ENCODE data around the gene B3GAT1. TPM values are rescaled to one million over a fixed set of nuclear protein-coding genes. Genes with fewer than 3 reads are reported as not detected.

B3GAT1 gene
- total RNA-seq, 4 donors from 2014 or later, result 0.14 to 0.16 TPM; not detected in 2

DNA sequence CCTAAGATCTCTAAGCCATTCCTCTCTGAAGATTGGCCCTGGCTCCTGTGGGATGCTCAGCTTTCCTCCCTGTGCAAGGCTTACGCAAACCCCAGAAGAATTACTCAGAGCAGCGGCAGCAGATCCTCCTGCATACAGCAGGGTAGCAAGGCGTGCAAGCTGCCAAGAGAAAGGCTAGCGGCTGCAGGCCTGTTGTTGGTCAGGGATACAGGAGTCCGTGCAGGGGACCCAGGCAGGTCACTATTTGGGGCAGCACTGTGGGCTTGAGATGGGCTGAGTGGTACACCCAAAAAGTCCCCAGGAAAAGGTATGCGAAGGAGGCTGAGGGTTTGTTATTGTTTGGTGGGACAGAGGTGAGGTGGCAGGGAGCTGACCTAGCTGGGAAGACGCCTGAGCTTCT is 78.7 kb downstream of the B3GAT1 start:
- Histone ChIP-seq H3K27ac (no peak overlapping the region), H3K4me1 (peaks cover 9 to 25% (median 20%) of the 10 kb centered on the region in 4 donors), H3K27me3 (peaks cover 6% of the 10 kb centered on the region), H3K9me3 (no peaks in the 10 kb centered on the region), H3K36me3 (no peaks in the 10 kb centered on the region), H3K4me3 (no peak overlapping the region)
- DNase-seq, result no peak
- in situ Hi-C loops (cut with MboI; ENCODE audit: low pct_ligation_motif_present in 1 of 4, low pct_unique_long_range_greater_than_20kb in 1 of 4, low sequenced_read_pairs in 3 of 4) (no loop called here), intact Hi-C loops (cut with DNase I; ENCODE audit: low total_unique reads) (no loop called here)
- WGBS, 2 donors (ENCODE audit: low coverage in 1 of 2), result 78% methylated on average over 7 of the region's 7 CpGs; no CpG with 5 or more reads in 1 of the 2 donors
- TF ChIP-seq, protein P1, sequence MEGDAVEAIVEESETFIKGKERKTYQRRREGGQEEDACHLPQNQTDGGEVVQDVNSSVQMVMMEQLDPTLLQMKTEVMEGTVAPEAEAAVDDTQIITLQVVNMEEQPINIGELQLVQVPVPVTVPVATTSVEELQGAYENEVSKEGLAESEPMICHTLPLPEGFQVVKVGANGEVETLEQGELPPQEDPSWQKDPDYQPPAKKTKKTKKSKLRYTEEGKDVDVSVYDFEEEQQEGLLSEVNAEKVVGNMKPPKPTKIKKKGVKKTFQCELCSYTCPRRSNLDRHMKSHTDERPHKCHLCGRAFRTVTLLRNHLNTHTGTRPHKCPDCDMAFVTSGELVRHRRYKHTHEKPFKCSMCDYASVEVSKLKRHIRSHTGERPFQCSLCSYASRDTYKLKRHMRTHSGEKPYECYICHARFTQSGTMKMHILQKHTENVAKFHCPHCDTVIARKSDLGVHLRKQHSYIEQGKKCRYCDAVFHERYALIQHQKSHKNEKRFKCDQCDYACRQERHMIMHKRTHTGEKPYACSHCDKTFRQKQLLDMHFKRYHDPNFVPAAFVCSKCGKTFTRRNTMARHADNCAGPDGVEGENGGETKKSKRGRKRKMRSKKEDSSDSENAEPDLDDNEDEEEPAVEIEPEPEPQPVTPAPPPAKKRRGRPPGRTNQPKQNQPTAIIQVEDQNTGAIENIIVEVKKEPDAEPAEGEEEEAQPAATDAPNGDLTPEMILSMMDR (IDR thresholded peaks at IDR 0.05), result no peak
- TF ChIP-seq POLR2AphosphoS5 (IDR thresholded peaks at IDR 0.05) (no peak), POLR2A (IDR thresholded peaks at IDR 0.05) (no peak), EP300 (IDR thresholded peaks at IDR 0.05; ENCODE audit: low read depth) (no peak)

DNA sequence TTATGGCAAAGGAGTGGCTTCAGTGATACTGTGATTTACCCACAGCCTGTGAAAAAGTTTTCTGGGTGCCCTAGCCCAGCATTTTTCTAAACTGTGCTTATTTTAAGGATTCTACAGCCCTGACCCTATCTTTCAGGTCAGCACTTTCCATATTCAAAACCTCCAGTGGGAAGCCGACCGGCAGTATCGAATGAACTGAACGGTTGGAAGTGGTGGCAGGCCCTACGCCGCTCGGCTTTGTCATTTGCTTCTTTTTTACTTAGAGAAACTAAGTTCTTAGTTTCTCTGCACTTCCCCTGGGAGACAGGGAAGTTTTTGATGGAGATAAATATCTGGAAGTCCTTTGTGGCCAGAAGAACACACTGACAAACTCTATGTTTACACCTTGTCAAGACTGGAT is 79.3 kb downstream of the B3GAT1 start:
- Histone ChIP-seq H3K4me3 (peak overlapping the region in 3 of 4 donors; percentile 60 to 81 (median 64)), H3K4me1 (peaks cover 9 to 25% (median 20%) of the 10 kb centered on the region in 4 donors), H3K9me3 (no peaks in the 10 kb centered on the region), H3K36me3 (no peaks in the 10 kb centered on the region), H3K27ac (peak overlapping the region in 2 of 4 donors; percentile 66 to 73), H3K27me3 (peaks cover 6% of the 10 kb centered on the region)
- intact Hi-C loops (cut with DNase I; ENCODE audit: low total_unique reads), result no loop called here
- no peak for DNase-seq
- 74 to 88% methylated on average over 7 of the region's 7 CpGs for WGBS, 2 donors (ENCODE audit: low coverage in 1 of 2)
- TF ChIP-seq, protein P1 (IDR thresholded peaks at IDR 0.05), result no peak
- TF ChIP-seq POLR2AphosphoS5 (IDR thresholded peaks at IDR 0.05), result no peak
- TF ChIP-seq POLR2A (IDR thresholded peaks at IDR 0.05), result no peak
- no peak for TF ChIP-seq EP300 (IDR thresholded peaks at IDR 0.05; ENCODE audit: low read depth)
- in situ Hi-C loops (cut with MboI; ENCODE audit: low pct_ligation_motif_present in 1 of 4, low pct_unique_long_range_greater_than_20kb in 1 of 4, low sequenced_read_pairs in 3 of 4), result no loop called here

DNA sequence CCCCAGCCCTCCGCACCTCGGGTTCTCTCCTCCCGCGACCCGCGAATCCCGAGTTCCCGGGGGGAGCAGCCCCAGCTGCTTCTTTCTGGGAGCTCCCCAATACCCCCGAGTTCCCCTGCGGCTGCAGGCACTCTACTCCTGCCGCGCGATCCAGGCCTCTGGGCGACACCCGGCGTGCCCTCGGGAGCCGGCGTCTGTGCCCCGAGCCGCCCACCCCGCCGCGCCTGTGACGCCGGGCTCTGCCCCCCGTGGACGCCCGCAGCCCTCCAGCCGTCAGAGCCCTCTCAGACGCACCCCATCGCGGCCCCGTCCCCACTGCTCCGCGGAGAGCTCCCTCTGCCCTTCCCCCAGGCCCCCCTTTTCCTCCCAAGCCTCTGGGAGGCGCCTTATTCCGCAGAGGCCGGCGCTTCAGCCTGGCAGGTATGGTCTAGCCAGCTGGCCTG is 79.8 kb downstream of the B3GAT1 start:
- in situ Hi-C loops (cut with MboI; ENCODE audit: low pct_ligation_motif_present in 1 of 4, low pct_unique_long_range_greater_than_20kb in 1 of 4, low sequenced_read_pairs in 3 of 4), result no loop called here
- Histone ChIP-seq H3K4me1 (peaks cover 9 to 25% (median 20%) of the 10 kb centered on the region in 4 donors), H3K9me3 (no peaks in the 10 kb centered on the region), H3K4me3 (peak overlapping the region; percentile 60 to 81 (median 68)), H3K27me3 (peaks cover 6% of the 10 kb centered on the region), H3K27ac (peak overlapping the region; percentile 36 to 81 (median 70)), H3K36me3 (no peaks in the 10 kb centered on the region)
- 3% methylated on average over 36 of the region's 40 CpGs; no CpG with 5 or more reads in 1 of the 2 donors for WGBS, 2 donors (ENCODE audit: low coverage in 1 of 2)
- TF ChIP-seq, protein P1 (IDR thresholded peaks at IDR 0.05), result peak in 1 of 5 experiments; percentile 3
- TF ChIP-seq POLR2A (IDR thresholded peaks at IDR 0.05) (no peak), EP300 (IDR thresholded peaks at IDR 0.05; ENCODE audit: low read depth) (no peak), POLR2AphosphoS5 (IDR thresholded peaks at IDR 0.05) (no peak)
- intact Hi-C loops (cut with DNase I; ENCODE audit: low total_unique reads), result no loop called here
- DNase-seq, result peak; percentile 53

DNA sequence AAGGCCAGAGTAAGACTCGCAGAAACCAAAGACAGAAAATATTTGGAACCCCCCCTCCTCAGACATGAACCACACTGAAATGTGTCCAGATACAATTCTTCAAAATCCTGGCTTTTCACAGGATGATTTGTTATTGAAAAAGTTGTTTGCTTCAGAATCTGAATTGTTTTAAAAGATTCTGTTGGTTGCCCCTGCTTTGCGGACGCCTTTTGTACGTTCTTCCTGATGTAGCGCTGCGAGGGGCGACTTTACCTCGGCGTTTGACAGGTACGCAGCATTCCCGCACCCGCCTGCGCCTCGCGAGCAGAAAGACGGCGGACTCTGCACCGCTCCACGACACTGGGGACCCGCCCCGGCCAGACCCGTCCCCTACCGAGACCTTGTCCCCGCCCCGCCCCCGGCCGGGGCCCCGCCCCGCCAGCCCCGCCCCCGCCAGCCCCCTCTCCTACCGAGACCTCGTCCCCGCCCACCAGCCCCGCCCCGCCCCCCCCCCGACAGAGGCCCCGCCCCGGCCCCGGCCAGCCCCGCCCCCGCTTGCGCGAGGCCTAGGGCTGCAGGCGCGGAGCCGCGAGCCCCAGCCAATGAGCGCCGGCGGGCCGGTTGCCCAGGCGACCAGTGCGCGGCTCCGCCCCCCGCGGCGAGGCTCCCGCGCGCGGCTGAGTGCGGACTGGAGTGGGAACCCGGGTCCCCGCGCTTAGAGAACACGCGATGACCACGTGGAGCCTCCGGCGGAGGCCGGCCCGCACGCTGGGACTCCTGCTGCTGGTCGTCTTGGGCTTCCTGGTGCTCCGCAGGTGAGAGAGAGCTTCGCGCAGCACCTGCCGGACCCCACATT is 80.5 kb downstream of the B3GAT1 start, which contains the start of gene GLB1L2:
Gene GLB1L2 (plus strand): TSS at position 635 of the 835 bp plus-strand sequence. CDS start 74 bp downstream, at position 709.
- H3K27ac ChIP-seq, result peak within 1 kb of the TSS; percentile 66 to 81 (median 70)
- intact Hi-C loops (cut with DNase I; ENCODE audit: low total_unique reads) (no loop called here), in situ Hi-C loops (cut with MboI; ENCODE audit: low pct_ligation_motif_present in 1 of 4, low pct_unique_long_range_greater_than_20kb in 1 of 4, low sequenced_read_pairs in 3 of 4) (no loop called here)
- peak; percentile 46 to 74 (median 51) for TF ChIP-seq POLR2AphosphoS5 (IDR thresholded peaks at IDR 0.05)
- TF ChIP-seq EP300 (IDR thresholded peaks at IDR 0.05; ENCODE audit: low read depth), result peak; percentile 5
- TF ChIP-seq, protein P1 (IDR thresholded peaks at IDR 0.05), result no peak
- H3K9me3 ChIP-seq, result no peaks in the 10 kb centered on the region
- no peaks in the 10 kb centered on the region for H3K36me3 ChIP-seq
- peak within 1 kb of the TSS; percentile 60 to 81 (median 68) for H3K4me3 ChIP-seq
- 0 to 1% methylated on average over 1 to 33 of the region's 80 CpGs for WGBS, 2 donors (ENCODE audit: low coverage in 1 of 2)
- peak; percentile 90 for DNase-seq
- H3K4me1 ChIP-seq, result peaks cover 9 to 25% (median 20%) of the 10 kb centered on the region in 4 donors
- peaks cover 6% of the 10 kb centered on the region for H3K27me3 ChIP-seq

Data from transverse colon (tissue), 4 donors.